IMR-90 (cell line): Measurements from ENCODE around the gene JMJD8. TPM values are rescaled to one million over a fixed set of nuclear protein-coding genes. Genes with fewer than 3 reads are reported as not detected.

ENCODE experiments used
- ATAC-seq: fragments of 200-7000 bp; cut with Tn5 transposase; 2 replicates; pipeline ENCODE4 v1.9.1; 2020; ENCODE audit warnings: low read depth, mild to moderate bottlenecking, moderate library complexity
- BruUV-seq: library from RNA; stranded (reverse); fragments of 400-500 nt; replicated peaks from 2 replicates; lab custom pipeline; 2021; lab: Mats Ljungman, UMichigan
- CTCF ChIA-PET: fragments of 300-600 bp; formaldehyde crosslinking; extraction: SDS; loops from one replicate; lab custom pipeline; 2021; ENCODE audit warnings: antibody characterized with exemption; lab: Yijun Ruan, JAX
- POLR2A ChIA-PET: fragments of 300-600 bp; sonication (Branson Sonifier 250); formaldehyde crosslinking; loops from one replicate; lab custom pipeline; 2022; ENCODE audit warnings: antibody characterized with exemption; ENCODE audit not compliant: unreplicated experiment; lab: Charles Lee
- DNase-seq: peaks from one replicate; pipeline ENCODE4 v3.0.0; 2013
- H2AFZ ChIP-seq: replicated peaks from 2 replicates; pipeline ENCODE3; 2013; ENCODE audit warnings: low read length, mild to moderate bottlenecking; ENCODE audit not compliant: poor library complexity
- H2AK5ac ChIP-seq: 2 replicates; pipeline ENCODE4 v1.6.1; 2013; ENCODE audit warnings: low read depth, low read length, inconsistent platforms
- H2AK9ac ChIP-seq: replicated peaks from 2 replicates; pipeline ENCODE3; 2013; ENCODE audit warnings: mild to moderate bottlenecking, low read depth, low read length, moderate library complexity; ENCODE audit not compliant: poor library complexity
- H2BK120ac ChIP-seq: 2 replicates; pipeline ENCODE4 v1.6.1; 2013; ENCODE audit warnings: low read depth, low read length, inconsistent platforms
- H2BK15ac ChIP-seq: 3 replicates; pipeline ENCODE4 v1.6.1; 2013; ENCODE audit warnings: low read depth, low read length, inconsistent platforms
- H2BK20ac ChIP-seq: 2 replicates; pipeline ENCODE4 v1.6.1; 2013; ENCODE audit warnings: low read depth, mild to moderate bottlenecking, inconsistent platforms, low read length, moderate library complexity
- H2BK5ac ChIP-seq: 2 replicates; pipeline ENCODE4 v1.6.1; 2013; ENCODE audit warnings: mild to moderate bottlenecking, low read depth, low read length, inconsistent platforms; ENCODE audit not compliant: poor library complexity, severe bottlenecking
- H3K14ac ChIP-seq: replicated peaks from 2 replicates; pipeline ENCODE4 v1.6.1; 2013; ENCODE audit warnings: low read depth, low read length, inconsistent platforms
- H3K18ac ChIP-seq: 2 replicates; pipeline ENCODE4 v1.6.1; 2013; ENCODE audit warnings: low read depth, low read length, control low read depth
- H3K23ac ChIP-seq: 2 replicates; pipeline ENCODE4 v1.6.1; 2013; ENCODE audit warnings: low read depth, low read length, inconsistent platforms
- H3K27ac ChIP-seq: 2 replicates; pipeline ENCODE4 v1.5.1; 2013; ENCODE audit warnings: mild to moderate bottlenecking, control low read depth, low read length; ENCODE audit not compliant: insufficient read depth
- H3K27me3 ChIP-seq: 2 replicates; pipeline ENCODE4 v1.6.1; 2013; ENCODE audit warnings: low read length; ENCODE audit not compliant: control insufficient read depth, insufficient read depth
- H3K36me3 ChIP-seq: 2 replicates; pipeline ENCODE4 v1.6.1; 2013; ENCODE audit warnings: low read length, mixed read lengths; ENCODE audit not compliant: control insufficient read depth, insufficient read depth
- H3K4ac ChIP-seq: 2 replicates; pipeline ENCODE4 v1.6.1; 2013; ENCODE audit warnings: low read depth, low read length, inconsistent platforms
- H3K4me1 ChIP-seq: 2 replicates; pipeline ENCODE4 v1.6.1; 2013; ENCODE audit warnings: low read length, mixed read lengths; ENCODE audit not compliant: control insufficient read depth, insufficient read depth
- H3K4me2 ChIP-seq: 2 replicates; pipeline ENCODE4 v1.6.1; 2013; ENCODE audit warnings: low read depth, mild to moderate bottlenecking, control low read depth, low read length, moderate library complexity
- H3K4me3 ChIP-seq: 2 replicates; pipeline ENCODE4 v1.5.1; 2013; ENCODE audit warnings: low read depth, mild to moderate bottlenecking, control low read depth, low read length, moderate library complexity; ENCODE audit not compliant: insufficient read depth
- H3K56ac ChIP-seq: 2 replicates; pipeline ENCODE4 v1.6.1; 2013; ENCODE audit warnings: low read length, inconsistent platforms; ENCODE audit not compliant: insufficient read depth; ENCODE audit errors: extremely low read depth
- H3K79me1 ChIP-seq, 2 experiments: 2 replicates each; pipeline ENCODE4 v1.6.1; 2013; ENCODE audit warnings: low read length in 2 of 2, inconsistent platforms in 1 of 2, low read depth in 1 of 2
- H3K9ac ChIP-seq: 2 replicates; pipeline ENCODE4 v1.6.1; 2013; ENCODE audit warnings: low read depth, low read length, control low read depth
- H3K9me1 ChIP-seq: 2 replicates; pipeline ENCODE4 v1.6.1; 2013; ENCODE audit warnings: low read length, inconsistent platforms; ENCODE audit not compliant: insufficient read depth
- H3K9me3 ChIP-seq: 2 replicates; pipeline ENCODE4 v1.6.1; 2013; ENCODE audit warnings: low read length; ENCODE audit not compliant: control insufficient read depth, insufficient read depth
- H4K20me1 ChIP-seq: 2 replicates; pipeline ENCODE4 v1.6.1; 2013; ENCODE audit warnings: low read length, inconsistent platforms; ENCODE audit not compliant: insufficient read depth
- H4K5ac ChIP-seq: 2 replicates; pipeline ENCODE4 v1.6.1; 2013; ENCODE audit warnings: mild to moderate bottlenecking, low read depth, low read length, control low read depth
- H4K8ac ChIP-seq, 2 experiments: 2 replicates each; pipeline ENCODE4 v1.6.1; 2013; ENCODE audit warnings: low read depth in 2 of 2, low read length in 2 of 2, control low read depth in 1 of 2, inconsistent platforms in 1 of 2
- H4K91ac ChIP-seq: 2 replicates; pipeline ENCODE4 v1.6.1; 2013; ENCODE audit warnings: low read depth, low read length, inconsistent platforms; ENCODE audit not compliant: insufficient read depth
- BHLHE40 ChIP-seq: fragments of 150-350 bp; IDR thresholded peaks from 2 replicates; pipeline ENCODE4 v1.6.1; 2016; ENCODE audit warnings: mild to moderate bottlenecking, low read depth, low read length
- CEBPB ChIP-seq: IDR thresholded peaks from 2 replicates; pipeline ENCODE4 v1.6.1; 2012; ENCODE audit warnings: low read depth, low read length, improper control_type of control experiment
- CHD1 ChIP-seq: IDR thresholded peaks from 2 replicates; pipeline ENCODE4 v1.6.1; 2012; ENCODE audit warnings: low read depth, low read length, improper control_type of control experiment
- FOS ChIP-seq: fragments of 150-350 bp; IDR thresholded peaks from 2 replicates; pipeline ENCODE4 v1.6.1; 2016; ENCODE audit warnings: low read depth, low read length
- MAFK ChIP-seq: IDR thresholded peaks from 2 replicates; pipeline ENCODE4 v1.6.1; 2012; ENCODE audit warnings: low read depth, low read length, improper control_type of control experiment
- MAZ ChIP-seq: IDR thresholded peaks from 2 replicates; pipeline ENCODE4 v1.6.1; 2012; ENCODE audit warnings: low read depth, mild to moderate bottlenecking, low read length, improper control_type of control experiment, moderate library complexity, borderline replicate concordance
- MXI1 ChIP-seq: IDR thresholded peaks from 2 replicates; pipeline ENCODE4 v1.6.1; 2012; ENCODE audit warnings: low read depth, mild to moderate bottlenecking, low read length, moderate library complexity, borderline replicate concordance
- NFE2L2 ChIP-seq: fragments of 150-350 bp; IDR thresholded peaks from 2 replicates; pipeline ENCODE4 v1.6.1; 2016; ENCODE audit warnings: low read depth, mild to moderate bottlenecking, low read length
- POLR2A ChIP-seq: IDR thresholded peaks from 2 replicates; pipeline ENCODE4 v1.6.1; 2012; ENCODE audit warnings: mild to moderate bottlenecking, low read depth, low read length
- RAD21 ChIP-seq: IDR thresholded peaks from 2 replicates; pipeline ENCODE4 v1.6.1; 2012; ENCODE audit warnings: low read length, improper control_type of control experiment
- RCOR1 ChIP-seq: IDR thresholded peaks from 2 replicates; pipeline ENCODE4 v1.6.1; 2012; ENCODE audit warnings: mild to moderate bottlenecking, low read length, improper control_type of control experiment; ENCODE audit not compliant: insufficient replicate concordance
- RFX5 ChIP-seq: IDR thresholded peaks from 2 replicates; pipeline ENCODE4 v1.8.0; 2012; ENCODE audit warnings: low read depth, mild to moderate bottlenecking, low read length, moderate library complexity
- SMC3 ChIP-seq: fragments of 150-350 bp; IDR thresholded peaks from 2 replicates; pipeline ENCODE4 v1.6.1; 2016; ENCODE audit warnings: low read depth, mild to moderate bottlenecking, antibody characterized with exemption, low read length, moderate library complexity
- WGBS, 2 experiments: methylation state at CpG; one replicate each; pipeline versions ENCODE4 v1.1.5 to v1.1.7; 2013; ENCODE audit warnings: missing lambda C conversion rate in 2 of 2; ENCODE audit not compliant: insufficient read length in 1 of 2; ENCODE audit errors: extremely low coverage in 2 of 2; 5-methylcytosine and 5-hydroxymethylcytosine counted together
- dilution Hi-C: fragments of 300-500 bp; cut with HindIII; formaldehyde crosslinking; loops from one replicate; pipeline ENCODE4 v1.14.3; 2018; ENCODE audit warnings: low sequenced_read_pairs; ENCODE audit not compliant: unreplicated experiment
- in situ Hi-C: fragments of 300-500 bp; cut with MboI; formaldehyde crosslinking; loops from 3 replicates; pipeline ENCODE4 v1.14.3; 2019; ENCODE audit warnings: low sequenced_read_pairs, inconsistent platforms, mixed read lengths
- intact Hi-C: fragments of 100-400 bp; cut with micrococcal nuclease; formaldehyde crosslinking; loops from 2 replicates; pipeline ENCODE4 v1.10.0; 2022
- polyA plus RNA-seq, 3 experiments: library from polyadenylated mRNA; depleted of rRNA; stranded (reverse); fragments of >200 nt; gene quantifications; 2 replicates each; pipeline ENCODE4 v1.2.3, GENCODE V29; 2012; ENCODE audit warnings: low replicate concordance in 1 of 3
- total RNA-seq: library from RNA; depleted of rRNA; stranded (reverse); fragments of >200 nt; gene quantifications from 2 replicates; pipeline ENCODE4 v1.2.3, GENCODE V29; 2012
- TF ChIP-seq, protein P1 (sequence below): fragments of 150-350 bp; IDR thresholded peaks from 2 replicates; pipeline ENCODE4 v1.6.1; 2017; ENCODE audit warnings: mild to moderate bottlenecking, antibody characterized with exemption, low read length, low read depth
- TF ChIP-seq, protein P2 (sequence below): fragments of 150-350 bp; IDR thresholded peaks from 2 replicates; pipeline ENCODE4 v1.6.1; 2016; ENCODE audit warnings: low read depth, mild to moderate bottlenecking, low read length, moderate library complexity, borderline replicate concordance

JMJD8 gene
- total and polyA plus RNA-seq, 2 of the 4 experiments (the other 2 are of a cell fraction): 17.7 to 62.5 TPM

DNA sequence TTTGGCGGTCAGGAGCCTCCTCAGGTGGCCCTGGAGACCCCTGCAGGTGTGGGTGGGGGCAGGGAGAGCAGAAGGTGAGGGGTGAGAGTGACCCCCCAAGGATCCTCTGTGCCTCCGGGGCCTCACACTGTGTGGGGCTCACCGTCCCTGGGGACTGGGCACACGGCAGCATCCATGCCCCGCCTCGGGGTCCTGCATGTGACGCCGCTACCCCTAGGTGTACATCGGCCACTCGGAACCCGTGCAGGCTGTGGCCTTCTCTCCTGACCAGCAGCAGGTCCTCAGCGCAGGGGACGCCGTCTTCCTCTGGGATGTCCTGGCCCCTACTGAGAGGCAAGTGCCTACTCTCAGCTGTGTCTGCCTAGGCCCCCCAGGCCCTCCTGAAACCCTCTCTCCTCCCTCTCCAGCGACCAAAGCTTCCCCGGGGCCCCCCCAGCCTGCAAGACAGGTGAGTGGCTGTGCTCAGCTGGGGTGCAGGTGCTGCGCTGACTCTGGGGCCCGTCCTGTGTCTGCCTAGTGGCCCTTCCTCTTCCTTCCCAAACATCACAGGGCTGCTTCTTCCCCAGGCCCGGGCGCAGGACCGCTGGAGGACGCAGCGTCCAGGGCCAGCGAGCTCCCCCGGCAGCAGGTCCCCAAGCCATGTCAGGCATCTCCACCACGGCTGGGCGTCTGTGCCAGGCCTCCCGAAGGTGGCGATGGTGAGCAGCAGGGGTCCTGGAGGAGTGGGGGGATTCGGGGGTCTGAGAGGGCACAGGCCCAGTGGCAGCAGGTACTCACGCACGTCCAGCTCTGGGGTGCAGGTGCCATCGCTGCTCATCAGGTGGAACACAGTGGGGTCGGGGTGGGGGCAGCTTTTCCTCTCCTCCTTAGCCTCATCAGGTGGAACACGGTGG, 25.2 kb downstream of the JMJD8 start:
- no peak overlapping the region for H3K18ac ChIP-seq
- H4K91ac ChIP-seq: no peak overlapping the region
- H3K23ac ChIP-seq: no peak overlapping the region
- intact Hi-C loops: no loop called here
- H4K5ac ChIP-seq: no peak overlapping the region
- DNase-seq (no peak), ATAC-seq (no peak)
- in situ Hi-C loops: no loop called here
- H3K36me3 ChIP-seq: peaks cover 4% of the 10 kb centered on the region
- H2BK20ac ChIP-seq: no peak overlapping the region
- no peak overlapping the region for H3K27ac ChIP-seq
- H3K4me3 ChIP-seq: no peak overlapping the region
- peak overlapping the region; percentile 3 for H2AK9ac ChIP-seq
- no peak overlapping the region for H4K8ac ChIP-seq
- no peaks in the 10 kb centered on the region for H4K20me1 ChIP-seq
- no peak overlapping the region for H2BK15ac ChIP-seq
- no peak overlapping the region for H3K14ac ChIP-seq
- 85% methylated on average over 10 of the region's 35 CpGs; no CpG with 5 or more reads in 1 of the 2 experiments for whole genome bisulfite sequencing, 2 experiments
- H3K4me1 ChIP-seq: peaks cover 5% of the 10 kb centered on the region
- no peak overlapping the region for H3K9ac ChIP-seq
- no peak overlapping the region for H2AK5ac ChIP-seq
- no peak overlapping the region for H3K4me2 ChIP-seq
- dilution Hi-C loops: no loop called here
- H2BK120ac ChIP-seq: no peak overlapping the region
- H2AFZ ChIP-seq: no peak overlapping the region
- POLR2A ChIA-PET: no interaction called here
- no peaks in the 10 kb centered on the region for H3K9me3 ChIP-seq
- CTCF ChIA-PET: no interaction called here
- H3K4ac ChIP-seq: no peak overlapping the region
- BruUV-seq: no TSS peak
- no peaks in the 10 kb centered on the region for H3K27me3 ChIP-seq
- no peaks in the 10 kb centered on the region for H3K79me1 ChIP-seq
- no peaks in the 10 kb centered on the region for H3K9me1 ChIP-seq
- H2BK5ac ChIP-seq: no peak overlapping the region
- H3K56ac ChIP-seq: no peak overlapping the region
- TF ChIP-seq POLR2A (no peak), RCOR1 (no peak), RAD21 (no peak), MXI1 (no peak), MAFK (no peak), CHD1 (no peak), CEBPB (no peak), RFX5 (no peak), BHLHE40 (no peak), NFE2L2 (no peak), MAZ (no peak), FOS (no peak), SMC3 (no peak)
- TF ChIP-seq, protein P1, sequence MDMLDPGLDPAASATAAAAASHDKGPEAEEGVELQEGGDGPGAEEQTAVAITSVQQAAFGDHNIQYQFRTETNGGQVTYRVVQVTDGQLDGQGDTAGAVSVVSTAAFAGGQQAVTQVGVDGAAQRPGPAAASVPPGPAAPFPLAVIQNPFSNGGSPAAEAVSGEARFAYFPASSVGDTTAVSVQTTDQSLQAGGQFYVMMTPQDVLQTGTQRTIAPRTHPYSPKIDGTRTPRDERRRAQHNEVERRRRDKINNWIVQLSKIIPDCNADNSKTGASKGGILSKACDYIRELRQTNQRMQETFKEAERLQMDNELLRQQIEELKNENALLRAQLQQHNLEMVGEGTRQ: no peak
- TF ChIP-seq, protein P2, sequence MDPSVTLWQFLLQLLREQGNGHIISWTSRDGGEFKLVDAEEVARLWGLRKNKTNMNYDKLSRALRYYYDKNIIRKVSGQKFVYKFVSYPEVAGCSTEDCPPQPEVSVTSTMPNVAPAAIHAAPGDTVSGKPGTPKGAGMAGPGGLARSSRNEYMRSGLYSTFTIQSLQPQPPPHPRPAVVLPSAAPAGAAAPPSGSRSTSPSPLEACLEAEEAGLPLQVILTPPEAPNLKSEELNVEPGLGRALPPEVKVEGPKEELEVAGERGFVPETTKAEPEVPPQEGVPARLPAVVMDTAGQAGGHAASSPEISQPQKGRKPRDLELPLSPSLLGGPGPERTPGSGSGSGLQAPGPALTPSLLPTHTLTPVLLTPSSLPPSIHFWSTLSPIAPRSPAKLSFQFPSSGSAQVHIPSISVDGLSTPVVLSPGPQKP: no peak
